ENCODE measurements around the gene HES7.

Gene HES7

DNA sequence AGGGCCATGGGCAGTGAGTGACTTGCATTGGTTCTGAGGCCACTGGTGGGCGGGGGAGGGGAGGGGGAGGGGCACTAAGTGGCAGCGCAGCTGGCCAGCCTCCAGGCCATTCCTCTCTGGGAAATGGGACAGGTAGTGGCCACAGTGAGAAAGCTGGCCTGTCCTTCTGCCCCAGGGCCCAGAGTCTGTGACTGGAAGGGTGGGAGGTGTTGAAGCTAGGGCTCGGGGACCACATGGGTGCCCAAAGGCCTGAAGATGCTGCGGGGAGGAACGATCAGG, 36.0 kb downstream of the HES7 start:
- Histone ChIP-seq H3K4me3 (ENCODE audit: low read depth, low read length, poor library complexity, severe bottlenecking) (no peak overlapping the region), H2AFZ (ENCODE audit: low read length) (no peak overlapping the region), H3K9ac (ENCODE audit: low read length) (no peak overlapping the region), H3K9me3 (ENCODE audit: low read length) (no peaks in the 10 kb centered on the region), H4K20me1 (ENCODE audit: insufficient read depth, low read length) (no peaks in the 10 kb centered on the region), H3K27me3 (ENCODE audit: insufficient read depth, low read length) (no peaks in the 10 kb centered on the region; the same call in none of the 2 replicates), H3K4me1 (ENCODE audit: insufficient read depth, low read length, severe bottlenecking) (peaks cover 12% of the 10 kb centered on the region), H3K79me2 (ENCODE audit: insufficient read depth, low read length) (no peaks in the 10 kb centered on the region), H3F3A (ENCODE audit: insufficient read depth, low read length) (no peaks in the 10 kb centered on the region), H3K4me2 (ENCODE audit: low read length) (no peak overlapping the region), H3K27ac (ENCODE audit: low read depth, low read length, poor library complexity, severe bottlenecking) (no peak overlapping the region), H3K9me2 (ENCODE audit: low read depth, low read length) (no peaks in the 10 kb centered on the region), H3K36me3 (ENCODE audit: insufficient read depth, low read length) (no peaks in the 10 kb centered on the region)
- TF ChIP-seq EZH2 (IDR thresholded peaks at IDR 0.05; ENCODE audit: borderline replicate concordance, low read length) (no peak), CTCF (IDR thresholded peaks at IDR 0.05; ENCODE audit: low read length) (no peak)

GRCh38 chr17:8087075-8087951, 36.6 kb downstream of the HES7 start, which contains the start of gene ALOX12B:
ALOX12B (minus strand) TSS chr17:8087716; CDS start chr17:8087442, 274 bp downstream.
- no peak within 1 kb of the TSS for H3K9ac ChIP-seq (ENCODE audit: low read length)
- H3K4me2 ChIP-seq (ENCODE audit: low read length), result no peak within 1 kb of the TSS
- no peaks in the 10 kb centered on the region for H3K9me2 ChIP-seq (ENCODE audit: low read depth, low read length)
- H3K9me3 ChIP-seq (ENCODE audit: low read length), result no peaks in the 10 kb centered on the region
- no peak within 1 kb of the TSS for H3K27ac ChIP-seq (ENCODE audit: low read depth, low read length, poor library complexity, severe bottlenecking)
- TF ChIP-seq CTCF (IDR thresholded peaks at IDR 0.05; ENCODE audit: low read length) (no peak), EZH2 (IDR thresholded peaks at IDR 0.05; ENCODE audit: borderline replicate concordance, low read length) (no peak)
- peaks cover 12% of the 10 kb centered on the region for H3K4me1 ChIP-seq (ENCODE audit: insufficient read depth, low read length, severe bottlenecking)
- H3K4me3 ChIP-seq (ENCODE audit: low read depth, low read length, poor library complexity, severe bottlenecking), result no peak within 1 kb of the TSS
- no peak within 1 kb of the TSS for H2AFZ ChIP-seq (ENCODE audit: low read length)
- H3K36me3 ChIP-seq (ENCODE audit: insufficient read depth, low read length), result no peaks in the 10 kb centered on the region
- no peaks in the 10 kb centered on the region for H3K79me2 ChIP-seq (ENCODE audit: insufficient read depth, low read length)
- no peaks in the 10 kb centered on the region; the same call in none of the 2 replicates for H3K27me3 ChIP-seq (ENCODE audit: insufficient read depth, low read length)
- H4K20me1 ChIP-seq (ENCODE audit: insufficient read depth, low read length), result no peaks in the 10 kb centered on the region
- H3F3A ChIP-seq (ENCODE audit: insufficient read depth, low read length), result no peaks in the 10 kb centered on the region

DNA sequence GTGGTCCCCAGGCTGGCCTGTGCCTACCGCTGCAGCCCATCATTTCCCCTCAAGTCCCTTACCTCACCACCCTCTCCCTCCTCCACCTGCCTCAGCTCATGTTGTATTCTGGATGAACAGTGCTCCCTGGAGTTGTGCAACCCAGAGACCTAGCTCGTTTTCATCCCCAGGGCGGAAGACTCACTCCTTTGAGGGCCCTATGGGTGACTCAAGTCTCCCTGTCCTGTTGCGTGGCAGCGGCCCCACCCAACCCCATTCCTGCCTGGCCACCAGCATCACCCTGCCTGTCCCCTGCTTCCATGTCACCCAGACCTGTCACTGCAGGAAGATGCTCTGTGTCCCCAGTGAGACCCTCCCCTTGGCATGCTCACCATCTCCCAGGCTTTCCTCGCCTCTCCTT, 39.7 kb downstream of the HES7 start:
- no peak overlapping the region for H3K4me2 ChIP-seq (ENCODE audit: low read length)
- no peaks in the 10 kb centered on the region; the same call in 1 of the 2 replicates for H3K27me3 ChIP-seq (ENCODE audit: insufficient read depth, low read length)
- no peaks in the 10 kb centered on the region for H3K79me2 ChIP-seq (ENCODE audit: insufficient read depth, low read length)
- no peaks in the 10 kb centered on the region for H3K9me2 ChIP-seq (ENCODE audit: low read depth, low read length)
- H3K36me3 ChIP-seq (ENCODE audit: insufficient read depth, low read length), result no peaks in the 10 kb centered on the region; the same call in 1 of the 2 replicates
- no peak overlapping the region for H3K27ac ChIP-seq (ENCODE audit: low read depth, low read length, poor library complexity, severe bottlenecking)
- no peaks in the 10 kb centered on the region for H4K20me1 ChIP-seq (ENCODE audit: insufficient read depth, low read length)
- no peak overlapping the region for H3K9ac ChIP-seq (ENCODE audit: low read length)
- no peaks in the 10 kb centered on the region for H3F3A ChIP-seq (ENCODE audit: insufficient read depth, low read length)
- H3K9me3 ChIP-seq (ENCODE audit: low read length), result no peaks in the 10 kb centered on the region
- H3K4me1 ChIP-seq (ENCODE audit: insufficient read depth, low read length, severe bottlenecking), result peaks cover 7% of the 10 kb centered on the region
- no peak overlapping the region for H2AFZ ChIP-seq (ENCODE audit: low read length)
- no peak overlapping the region for H3K4me3 ChIP-seq (ENCODE audit: low read depth, low read length, poor library complexity, severe bottlenecking)
- TF ChIP-seq CTCF (IDR thresholded peaks at IDR 0.05; ENCODE audit: low read length), result no peak
- no peak for TF ChIP-seq EZH2 (IDR thresholded peaks at IDR 0.05; ENCODE audit: borderline replicate concordance, low read length)

Measured in OCI-LY1 (cell line).